Smooth muscle cell of trachea (primary cell): Measurements from ENCODE around the gene ZNF561. TPM values are rescaled to one million over a fixed set of nuclear protein-coding genes. Genes with fewer than 3 reads are reported as not detected.

Source experiments
- total RNA-seq: library from RNA; depleted of rRNA; stranded (reverse); fragments of >200 nt; gene quantifications from 2 replicates; pipeline ENCODE4 v1.2.1, GENCODE V29; 2014

ZNF561 gene
- total RNA-seq = 37.4 and 42.8 TPM in 2 replicates

DNA sequence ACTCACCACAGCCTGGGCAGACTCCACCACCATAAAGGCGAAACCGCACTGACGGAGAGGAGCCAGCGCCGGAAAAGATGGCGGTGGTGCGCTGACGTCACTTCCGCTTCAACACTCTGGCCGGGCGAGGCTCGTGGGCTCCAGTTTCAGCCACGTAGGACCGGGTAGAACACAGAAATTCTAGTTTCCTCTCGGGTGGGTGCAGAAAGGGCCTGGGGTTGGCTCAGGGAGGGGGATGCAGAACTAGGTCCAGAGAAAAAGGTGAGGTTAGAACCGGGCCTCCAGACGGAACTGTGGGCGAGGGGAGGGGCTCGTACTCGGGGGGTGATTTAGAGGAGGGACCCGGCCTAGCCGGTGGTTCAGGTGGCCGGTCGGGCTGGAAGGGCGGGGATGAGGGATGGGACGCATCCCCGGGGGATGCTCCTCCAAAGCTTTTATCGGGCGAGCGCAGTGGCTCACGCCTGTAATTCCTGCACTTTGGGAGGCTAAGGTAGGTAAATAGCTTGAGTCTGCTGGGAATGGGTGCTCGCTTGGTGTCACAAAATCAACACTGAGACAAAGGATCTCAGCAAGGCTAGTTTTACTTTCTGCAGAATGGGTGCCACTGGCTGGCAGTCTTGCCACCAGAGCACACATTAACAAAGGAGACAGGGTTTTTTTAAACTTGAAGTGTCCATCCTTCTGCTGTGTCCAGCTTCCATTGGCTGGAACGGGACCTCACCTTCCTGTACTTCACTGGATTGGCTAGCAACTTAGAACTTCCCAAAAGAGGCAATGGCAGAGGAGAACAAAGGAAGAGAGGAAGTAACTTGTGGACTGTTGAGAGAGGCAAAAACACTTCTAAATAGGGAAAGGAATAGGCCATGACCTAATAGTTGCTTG lies at the start of gene ZNF561:
TSS of gene ZNF561 (minus strand) at position 77 of the 882 bp plus-strand sequence. CDS start 1,776 bp downstream, outside the sequence.

DNA sequence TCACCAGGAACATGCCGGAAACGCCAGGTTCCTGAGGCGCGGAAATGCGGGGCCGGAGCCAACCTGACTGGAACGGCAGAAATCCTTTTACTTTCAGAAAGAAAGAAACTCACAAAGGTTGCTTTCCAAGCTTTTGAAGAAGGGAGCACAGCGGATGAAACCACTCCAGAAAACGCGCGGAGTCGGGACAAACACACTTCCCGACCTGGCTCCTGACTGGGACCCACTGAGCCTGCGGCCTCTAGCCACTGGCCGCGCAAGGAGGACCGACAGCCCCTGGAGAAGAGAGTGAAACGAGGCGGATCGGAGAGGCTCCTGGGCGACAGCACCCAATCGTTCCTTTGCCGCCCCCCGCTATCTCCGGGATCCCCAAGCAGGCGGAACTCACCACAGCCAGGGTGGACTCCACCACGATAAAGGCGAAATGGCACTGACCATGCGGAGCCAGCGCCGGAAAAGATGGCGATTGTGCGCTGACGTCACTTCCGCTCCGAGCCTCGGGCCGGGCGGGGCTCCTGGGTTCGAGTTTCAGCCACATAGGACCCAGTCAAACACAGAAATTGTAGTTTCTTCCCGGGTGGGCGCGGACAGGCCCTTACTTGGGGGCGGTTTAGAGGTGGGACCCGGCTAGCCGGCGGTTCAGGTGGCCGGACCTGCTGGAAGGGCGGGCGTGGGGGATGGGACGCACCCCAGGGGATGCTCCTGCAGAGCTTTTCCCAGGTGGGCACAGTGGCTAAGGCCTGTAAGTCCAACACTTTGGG lies 36.8 kb downstream of the ZNF561 start, which contains the start of gene ZNF121:
TSS of gene ZNF121 (minus strand) at position 432 of the 761 bp plus-strand sequence. CDS start 16,407 bp downstream, outside the sequence.

Other genes starting within 250 kb of the ZNF561 start
- 10.8 and 17.5 TPM in 2 replicates for gene ZNF266, start 185.7 kb downstream of the ZNF561 start, total RNA-seq
- 1.0 and 2.2 TPM in 2 replicates for gene ZNF560, start 122.6 kb downstream of the ZNF561 start, total RNA-seq
- 27.2 and 32.7 TPM in 2 replicates for gene ZNF426, start 82.6 kb downstream of the ZNF561 start, total RNA-seq
- gene ZNF121, start 36.7 kb downstream of the ZNF561 start, total RNA-seq = 28.4 and 30.4 TPM in 2 replicates
- 22.4 and 23.5 TPM in 2 replicates for gene ZNF562, start 53.9 kb upstream of the ZNF561 start, total RNA-seq
- gene ZNF846, start 147.5 kb upstream of the ZNF561 start, total RNA-seq = 17.3 and 20.2 TPM in 2 replicates
- 22.1 and 35.1 TPM in 2 replicates for gene FBXL12, start 197.8 kb upstream of the ZNF561 start, total RNA-seq
- gene UBL5, start 206.7 kb upstream of the ZNF561 start, total RNA-seq = 126 and 308 TPM in 2 replicates
- 106 and 166 TPM in 2 replicates for gene PIN1, start 214.1 kb upstream of the ZNF561 start, total RNA-seq